Mesothelial cell of epicardium (in vitro differentiated cells): Measurements from ENCODE around the gene MYL12A. TPM values are rescaled to one million over a fixed set of nuclear protein-coding genes. Genes with fewer than 3 reads are reported as not detected.

ENCODE experiments used
- DNase-seq, 2 experiments: peaks; one replicate each; pipeline ENCODE4 v3.0.0; 2021; ENCODE audit warnings: low spot score in 2 of 2; ENCODE audit not compliant: unreplicated experiment in 2 of 2
- H3K27ac Mint-ChIP-seq: 2 replicates; pipeline ENCODE4 v1.8.0; 2021; ENCODE audit warnings: mixed read lengths
- H3K27me3 Mint-ChIP-seq: 2 replicates; pipeline ENCODE4 v1.8.0; 2021; ENCODE audit warnings: low read depth, mixed read lengths
- H3K36me3 Mint-ChIP-seq: 2 replicates; pipeline ENCODE4 v1.8.0; 2021; ENCODE audit warnings: mixed read lengths
- H3K4me1 Mint-ChIP-seq: 2 replicates; pipeline ENCODE4 v1.8.0; 2021; ENCODE audit warnings: mixed read lengths
- H3K4me3 Mint-ChIP-seq: 2 replicates; pipeline ENCODE4 v1.8.0; 2021; ENCODE audit warnings: mild to moderate bottlenecking, moderate library complexity, mixed read lengths
- H3K9me3 Mint-ChIP-seq: 2 replicates; pipeline ENCODE4 v1.8.0; 2021; ENCODE audit warnings: mixed read lengths
- CTCF ChIP-seq: fragments of 200-600 bp; sonication (generic); IDR thresholded peaks from one replicate; pipeline ENCODE4 v1.5.0; 2021; ENCODE audit warnings: antibody characterized with exemption; ENCODE audit not compliant: unreplicated experiment
- total RNA-seq: library from RNA; stranded (reverse); gene quantifications from 3 replicates; pipeline ENCODE4 v1.2.1, GENCODE V29; 2021

Gene MYL12A
- total RNA-seq, 1 donor from 2014 or later: 220 TPM

- no peak for TF ChIP-seq CTCF
- Mint-ChIP-seq H3K4me1 (peaks cover 46% of the 10 kb centered on the region), H3K36me3 (peaks cover 4% of the 10 kb centered on the region), H3K9me3 (no peaks in the 10 kb centered on the region), H3K4me3 (peak overlapping the region; percentile 86), H3K27ac (peak overlapping the region; percentile 99), H3K27me3 (no peaks in the 10 kb centered on the region)
- no peak for DNase-seq
Measured at GRCh38 chr18:3248062-3248657, 559 bp downstream of the MYL12A start.

- Mint-ChIP-seq H3K9me3 (no peaks in the 10 kb centered on the region), H3K27me3 (no peaks in the 10 kb centered on the region), H3K36me3 (peaks cover 10% of the 10 kb centered on the region), H3K4me1 (peaks cover 46% of the 10 kb centered on the region), H3K4me3 (peak overlapping the region; percentile 86), H3K27ac (peak overlapping the region; percentile 99)
- no peak for TF ChIP-seq CTCF
- DNase-seq: no peak
Measured at GRCh38 chr18:3248658-3249359, 1.2 kb downstream of the MYL12A start.

- DNase-seq: no peak
- peak overlapping the region; percentile 98 for H3K27ac Mint-ChIP-seq
- peaks cover 45% of the 10 kb centered on the region for H3K4me1 Mint-ChIP-seq
- H3K4me3 Mint-ChIP-seq: peak overlapping the region; percentile 45
- H3K9me3 Mint-ChIP-seq: no peaks in the 10 kb centered on the region
- peaks cover 20% of the 10 kb centered on the region for H3K36me3 Mint-ChIP-seq
- TF ChIP-seq CTCF: no peak
- H3K27me3 Mint-ChIP-seq: no peaks in the 10 kb centered on the region
Measured at GRCh38 chr18:3250237-3251107, 2.9 kb downstream of the MYL12A start.

- H3K9me3 Mint-ChIP-seq: no peaks in the 10 kb centered on the region
- no peak for TF ChIP-seq CTCF
- no peak overlapping the region for H3K4me3 Mint-ChIP-seq
- no peak for DNase-seq
- peaks cover 38% of the 10 kb centered on the region for H3K4me1 Mint-ChIP-seq
- H3K36me3 Mint-ChIP-seq: peaks cover 28% of the 10 kb centered on the region
- H3K27me3 Mint-ChIP-seq: no peaks in the 10 kb centered on the region
- peak overlapping the region; percentile 62 for H3K27ac Mint-ChIP-seq
Measured at GRCh38 chr18:3251249-3251962, 3.8 kb downstream of the MYL12A start.

- H3K9me3 Mint-ChIP-seq: no peaks in the 10 kb centered on the region
- peaks cover 30% of the 10 kb centered on the region for H3K36me3 Mint-ChIP-seq
- H3K4me1 Mint-ChIP-seq: peaks cover 39% of the 10 kb centered on the region
- no peak overlapping the region for H3K4me3 Mint-ChIP-seq
- H3K27ac Mint-ChIP-seq: peak overlapping the region; percentile 62
- no peaks in the 10 kb centered on the region for H3K27me3 Mint-ChIP-seq
- DNase-seq: no peak
- no peak for TF ChIP-seq CTCF
Measured at GRCh38 chr18:3251963-3252277, 4.3 kb downstream of the MYL12A start.
